Transverse colon (tissue), 4 donors: ENCODE measurements around the gene PDE4D.

ENCODE experiments used
- CTCF ChIP-seq, 5 experiments: fragments of 200-600 bp in 3 of 5; fragments of 450-650 bp in 2 of 5; sonication (generic) in 3 of 5; IDR thresholded peaks; 1 replicate in 2 of 5; 2 replicates in 3 of 5; pipeline ENCODE4 v1.5.1; 2016 to 2017; ENCODE audit warnings: antibody characterized with exemption in 5 of 5, inconsistent platforms in 3 of 5, mild to moderate bottlenecking in 2 of 5, moderate library complexity in 1 of 5
- POLR2A ChIP-seq: fragments of 450-650 bp; IDR thresholded peaks from one replicate; pipeline ENCODE4 v1.6.1; 2016; ENCODE audit warnings: antibody characterized with exemption, mild to moderate bottlenecking, moderate library complexity
- POLR2AphosphoS5 ChIP-seq, 3 donors: sonication (generic); formaldehyde crosslinking; IDR thresholded peaks; one replicate each; pipeline ENCODE4 v1.6.1; 2016; ENCODE audit warnings: antibody characterized with exemption in 3 of 3

- TF ChIP-seq CTCF (IDR thresholded peaks at IDR 0.05) (no peak), POLR2AphosphoS5 (IDR thresholded peaks at IDR 0.05) (no peak), POLR2A (no peak)
These were observed 617.2 kb downstream of the PDE4D start for GRCh38 chr5:59276325-59276675.
